Endothelial cell of umbilical vein (primary cell): ENCODE results near the gene TMPRSS7. TPM values are rescaled to one million over a fixed set of nuclear protein-coding genes. Genes with fewer than 3 reads are reported as not detected.

Source experiments
- BruUV-seq: library from RNA; stranded (reverse); fragments of 400-500 nt; replicated peaks from 2 replicates; lab custom pipeline; 2021; lab: Mats Ljungman, UMichigan
- CTCF ChIA-PET: fragments of 300-600, 350-600 bp; sonication (Branson Sonifier 250); formaldehyde crosslinking; loops from one replicate; lab custom pipeline; 2021; ENCODE audit warnings: antibody characterized with exemption, inconsistent platforms; lab: Charles Lee
- POLR2A ChIA-PET: fragments of 300-600, 350-600 bp; sonication (Branson Sonifier 250); formaldehyde crosslinking; loops from one replicate; lab custom pipeline; 2021; ENCODE audit warnings: antibody characterized with exemption, inconsistent platforms; lab: Charles Lee
- DNase-seq: peaks from one replicate; pipeline ENCODE4 v3.0.0-alpha.2; 2011; ENCODE audit warnings: low read depth, low spot score
- FAIRE-seq: peaks from 2 replicates; lab custom pipeline; 2011; peaks lifted over from hg19 to GRCh38; lab: Jason Lieb, UNC
- H2AFZ ChIP-seq: 2 replicates; pipeline ENCODE4 v1.6.0; 2012; ENCODE audit warnings: low read depth, low read length, control low read depth, inconsistent platforms
- H3K27ac ChIP-seq: 2 replicates; pipeline ENCODE4 v1.5.1; 2011; ENCODE audit warnings: low read depth, mild to moderate bottlenecking, control low read depth, low read length, moderate library complexity; ENCODE audit not compliant: insufficient read depth
- H3K27me3 ChIP-seq, 2 experiments: 2 replicates each; pipeline versions ENCODE4 v1.6.0 to v1.6.1; 2011; ENCODE audit warnings: low read length in 2 of 2, mixed read lengths in 1 of 2; ENCODE audit not compliant: control insufficient read depth in 2 of 2, insufficient read depth in 2 of 2
- H3K36me3 ChIP-seq, 2 experiments: 2 replicates in 1 of 2; 3 replicates in 1 of 2; pipeline ENCODE4 v1.5.1; 2011; ENCODE audit warnings: low read length in 2 of 2, mild to moderate bottlenecking in 1 of 2, moderate library complexity in 1 of 2; ENCODE audit not compliant: control insufficient read depth in 2 of 2, insufficient read depth in 2 of 2; ENCODE audit errors: extremely low read depth in 1 of 2
- H3K4me1 ChIP-seq: 3 replicates; pipeline ENCODE4 v1.5.1; 2011; ENCODE audit warnings: mild to moderate bottlenecking, low read length; ENCODE audit not compliant: control insufficient read depth, insufficient read depth; ENCODE audit errors: extremely low read depth
- H3K4me2 ChIP-seq: 2 replicates; pipeline ENCODE4 v1.6.1; 2011; ENCODE audit warnings: low read length, control low read depth, mixed read lengths; ENCODE audit not compliant: insufficient read depth
- H3K4me3 ChIP-seq, 3 experiments: fragments of 200-600 bp in 1 of 3; sonication (generic), shearing (Covaris generic) in 1 of 3; replicated peaks in 1 of 3; 2 replicates each; pipeline ENCODE4 v1.5.1; 2011 to 2016; ENCODE audit warnings: control low read depth in 3 of 3, low read length in 3 of 3, mild to moderate bottlenecking in 2 of 3, inconsistent platforms in 1 of 3, low read depth in 1 of 3, moderate library complexity in 1 of 3; ENCODE audit not compliant: insufficient read depth in 1 of 3
- H3K79me2 ChIP-seq: 2 replicates; pipeline ENCODE4 v1.6.0; 2012; ENCODE audit warnings: low read length, inconsistent platforms; ENCODE audit not compliant: control insufficient read depth, insufficient read depth
- H3K9ac ChIP-seq: replicated peaks from 2 replicates; pipeline ENCODE3; 2011; ENCODE audit warnings: low read length, control low read depth; ENCODE audit not compliant: insufficient read depth; ENCODE audit errors: extremely low read depth
- H3K9me1 ChIP-seq: replicated peaks from 3 replicates; pipeline ENCODE4 v1.6.0; 2011; ENCODE audit warnings: mild to moderate bottlenecking, low read length; ENCODE audit not compliant: control insufficient read depth, insufficient read depth; ENCODE audit errors: extremely low read depth
- H3K9me3 ChIP-seq: replicated peaks from 2 replicates; pipeline ENCODE4 v1.5.1; 2012; ENCODE audit warnings: low read length, inconsistent platforms; ENCODE audit not compliant: control insufficient read depth, insufficient read depth
- H4K20me1 ChIP-seq: replicated peaks from 2 replicates; pipeline ENCODE3; 2011; ENCODE audit warnings: mild to moderate bottlenecking, low read length; ENCODE audit not compliant: control insufficient read depth, insufficient read depth; ENCODE audit errors: extremely low read depth
- CTCF ChIP-seq, 2 donors: IDR thresholded peaks; 1 replicate in 1 of 2; 2 replicates in 1 of 2; pipeline ENCODE4 v1.5.1; 2011; ENCODE audit warnings: low read length in 2 of 2, mild to moderate bottlenecking in 2 of 2, moderate library complexity in 2 of 2, control low read depth in 1 of 2, inconsistent platforms in 1 of 2, low read depth in 1 of 2; ENCODE audit not compliant: insufficient read depth in 1 of 2; ENCODE audit errors: extremely low read depth in 1 of 2
- EZH2 ChIP-seq: IDR thresholded peaks from 2 replicates; pipeline ENCODE4 v1.6.1; 2012; ENCODE audit warnings: borderline replicate concordance, low read depth, mild to moderate bottlenecking, moderate library complexity, low read length, inconsistent platforms; ENCODE audit not compliant: severe bottlenecking
- FOS ChIP-seq: IDR thresholded peaks from 2 replicates; pipeline ENCODE4 v1.6.1; 2011; ENCODE audit warnings: mild to moderate bottlenecking, low read length, moderate library complexity, borderline replicate concordance; ENCODE audit not compliant: insufficient read depth
- GATA2 ChIP-seq: IDR thresholded peaks from 2 replicates; pipeline ENCODE4 v1.7.0; 2011; ENCODE audit warnings: low read depth, mild to moderate bottlenecking, moderate library complexity, mixed read lengths, low read length; ENCODE audit not compliant: insufficient read length, insufficient read depth
- MYC ChIP-seq: IDR thresholded peaks from one replicate; pipeline ENCODE4 v1.6.1; 2011; ENCODE audit warnings: mild to moderate bottlenecking, low read depth, low read length
- POLR2A ChIP-seq: IDR thresholded peaks from 2 replicates; pipeline ENCODE4 v1.6.1; 2012; ENCODE audit warnings: low read depth, mild to moderate bottlenecking, control low read depth, low read length
- POLR2AphosphoS5 ChIP-seq: IDR thresholded peaks from 2 replicates; pipeline ENCODE4 v1.6.1; 2012; ENCODE audit warnings: low read depth, mild to moderate bottlenecking, control low read depth, low read length, moderate library complexity; ENCODE audit not compliant: insufficient read depth
- dilution Hi-C: fragments of 300-500 bp; cut with MboI; formaldehyde crosslinking; loops from one replicate; pipeline ENCODE4 v1.15.0; 2019; ENCODE audit warnings: low sequenced_read_pairs; ENCODE audit not compliant: extremely low pct_ligation_motif_present
- intact Hi-C: fragments of 100-400 bp; cut with micrococcal nuclease; formaldehyde crosslinking; loops from one replicate; pipeline ENCODE4 v1.10.0; 2022
- polyA plus RNA-seq, 4 experiments: library from polyadenylated mRNA; depleted of rRNA in 3 of 4; stranded (reverse) in 3 of 4; unstranded in 1 of 4; fragments of >200 nt; gene quantifications; 2 replicates each; pipeline versions ENCODE4 v1.2.1 to v1.2.3, GENCODE V29; 2011 to 2012; ENCODE audit warnings: missing spikeins in 1 of 4
- total RNA-seq: library from RNA; stranded (reverse); gene quantifications from 2 replicates; pipeline ENCODE4 v1.2.3, GENCODE V29; 2021

Gene TMPRSS7
- total and polyA plus RNA-seq, 2 donors (not counting 3 experiments of a cell fraction or from before 2014, with no cell fraction given) = not detected

- H3K79me2 ChIP-seq = no peaks in the 10 kb centered on the region
- H3K9me1 ChIP-seq = no peaks in the 10 kb centered on the region
- no peak overlapping the region for H3K4me2 ChIP-seq
- DNase-seq = no peak
- H3K4me3 ChIP-seq = no peak overlapping the region
- no peaks in the 10 kb centered on the region for H3K9me3 ChIP-seq
- FAIRE-seq = no peak
- BruUV-seq = no TSS peak
- no peak overlapping the region for H3K27ac ChIP-seq
- TF ChIP-seq FOS (no peak), EZH2 (no peak), POLR2AphosphoS5 (no peak), POLR2A (no peak), GATA2 (no peak), CTCF (IDR thresholded peaks at IDR 0.05; ENCODE audit: extremely low read depth in 1 of 2, insufficient read depth in 1 of 2, low read depth in 1 of 2, low read length in 2 of 2) (no peak), MYC (no peak)
- H4K20me1 ChIP-seq = no peaks in the 10 kb centered on the region
- POLR2A ChIA-PET = no interaction called here
- no peaks in the 10 kb centered on the region for H3K4me1 ChIP-seq
- CTCF ChIA-PET = no interaction called here
- H3K27me3 ChIP-seq = peaks cover 7 to 11% of the 10 kb centered on the region in 2 experiments
- no peak overlapping the region for H3K9ac ChIP-seq
- intact Hi-C loops = no loop called here
- no peak overlapping the region for H2AFZ ChIP-seq
- no peaks in the 10 kb centered on the region for H3K36me3 ChIP-seq
- dilution Hi-C loops = no loop called here
Observed at GRCh38 chr3:112056451-112056929, 22.0 kb downstream of the TMPRSS7 start.
